Calu3 (cell line): ENCODE results near the gene INO80E. TPM values are rescaled to one million over a fixed set of nuclear protein-coding genes. Genes with fewer than 3 reads are reported as not detected.
"Not testable (repeated sequence)": the region's sequence is repeated elsewhere in the genome, so short reads cannot be mapped to it uniquely, and the experiment has no call there.

Experiments
- BruUV-seq: library from RNA; stranded (reverse); fragments of 400-500 nt; replicated peaks from 2 replicates; lab custom pipeline; 2021; lab: Mats Ljungman, UMichigan
- CTCF ChIA-PET: fragments of 300-600 bp; sonication (Branson Sonifier 250); formaldehyde crosslinking; loops from one replicate; lab custom pipeline; 2022; ENCODE audit warnings: antibody characterized with exemption; lab: Charles Lee
- DNase-seq: peaks from one replicate; pipeline ENCODE4 v3.0.0; 2022
- H3K27ac Mint-ChIP-seq: one replicate; pipeline ENCODE4 v1.8.0; 2022; ENCODE audit warnings: mixed read lengths; ENCODE audit not compliant: unreplicated experiment
- H3K27me3 Mint-ChIP-seq: one replicate; pipeline ENCODE4 v1.8.0; 2022; ENCODE audit warnings: mixed read lengths; ENCODE audit not compliant: unreplicated experiment
- H3K36me3 Mint-ChIP-seq: one replicate; pipeline ENCODE4 v1.8.0; 2022; ENCODE audit warnings: mild to moderate bottlenecking, moderate library complexity, mixed read lengths; ENCODE audit not compliant: insufficient read depth, unreplicated experiment
- H3K4me1 Mint-ChIP-seq: one replicate; pipeline ENCODE4 v1.8.0; 2022; ENCODE audit warnings: mild to moderate bottlenecking, low read depth, mixed read lengths; ENCODE audit not compliant: unreplicated experiment
- H3K4me3 Mint-ChIP-seq: one replicate; pipeline ENCODE4 v1.8.0; 2022; ENCODE audit warnings: mild to moderate bottlenecking, low read depth, moderate library complexity, mixed read lengths; ENCODE audit not compliant: unreplicated experiment
- H3K9me3 Mint-ChIP-seq: one replicate; pipeline ENCODE4 v1.8.0; 2022; ENCODE audit warnings: low read depth, mixed read lengths; ENCODE audit not compliant: unreplicated experiment
- intact Hi-C: fragments of 100-400 bp; cut with micrococcal nuclease; formaldehyde crosslinking; loops from one replicate; pipeline ENCODE4 v1.10.0; 2022; ENCODE audit not compliant: unreplicated experiment
- total RNA-seq: library from RNA; stranded (reverse); gene quantifications from 2 replicates; pipeline ENCODE4 v1.2.3, GENCODE V29; 2022
- TF ChIP-seq, protein P1 (sequence below): fragments of 200-600 bp; IDR thresholded peaks from one replicate; pipeline ENCODE4 v1.8.0; 2022; ENCODE audit warnings: antibody characterized with exemption; ENCODE audit not compliant: unreplicated experiment

Gene INO80E
- total RNA-seq, 1 experiment from 2014 or later, result 107 TPM

GRCh38 chr16:30011714-30012504 lies 15.9 kb downstream of the INO80E start:
- intact Hi-C loops, result no loop called here
- H3K36me3 Mint-ChIP-seq, result peaks cover 49% of the 10 kb centered on the region
- H3K4me1 Mint-ChIP-seq, result peaks cover 7% of the 10 kb centered on the region
- H3K4me3 Mint-ChIP-seq, result peak overlapping the region; percentile 75
- DNase-seq, result no peak
- BruUV-seq, result no TSS peak
- no peaks in the 10 kb centered on the region for H3K9me3 Mint-ChIP-seq
- TF ChIP-seq, protein P1, sequence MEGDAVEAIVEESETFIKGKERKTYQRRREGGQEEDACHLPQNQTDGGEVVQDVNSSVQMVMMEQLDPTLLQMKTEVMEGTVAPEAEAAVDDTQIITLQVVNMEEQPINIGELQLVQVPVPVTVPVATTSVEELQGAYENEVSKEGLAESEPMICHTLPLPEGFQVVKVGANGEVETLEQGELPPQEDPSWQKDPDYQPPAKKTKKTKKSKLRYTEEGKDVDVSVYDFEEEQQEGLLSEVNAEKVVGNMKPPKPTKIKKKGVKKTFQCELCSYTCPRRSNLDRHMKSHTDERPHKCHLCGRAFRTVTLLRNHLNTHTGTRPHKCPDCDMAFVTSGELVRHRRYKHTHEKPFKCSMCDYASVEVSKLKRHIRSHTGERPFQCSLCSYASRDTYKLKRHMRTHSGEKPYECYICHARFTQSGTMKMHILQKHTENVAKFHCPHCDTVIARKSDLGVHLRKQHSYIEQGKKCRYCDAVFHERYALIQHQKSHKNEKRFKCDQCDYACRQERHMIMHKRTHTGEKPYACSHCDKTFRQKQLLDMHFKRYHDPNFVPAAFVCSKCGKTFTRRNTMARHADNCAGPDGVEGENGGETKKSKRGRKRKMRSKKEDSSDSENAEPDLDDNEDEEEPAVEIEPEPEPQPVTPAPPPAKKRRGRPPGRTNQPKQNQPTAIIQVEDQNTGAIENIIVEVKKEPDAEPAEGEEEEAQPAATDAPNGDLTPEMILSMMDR, result no peak
- CTCF ChIA-PET, result interaction anchor here (0.5 to 0.7 kb wide), 2 partner anchors 328 to 335 kb away, joined by 3 read pairs; no protein-coding TSS in a partner anchor
- H3K27me3 Mint-ChIP-seq, result peaks cover 24% of the 10 kb centered on the region
- peak overlapping the region; percentile 74 for H3K27ac Mint-ChIP-seq

DNA sequence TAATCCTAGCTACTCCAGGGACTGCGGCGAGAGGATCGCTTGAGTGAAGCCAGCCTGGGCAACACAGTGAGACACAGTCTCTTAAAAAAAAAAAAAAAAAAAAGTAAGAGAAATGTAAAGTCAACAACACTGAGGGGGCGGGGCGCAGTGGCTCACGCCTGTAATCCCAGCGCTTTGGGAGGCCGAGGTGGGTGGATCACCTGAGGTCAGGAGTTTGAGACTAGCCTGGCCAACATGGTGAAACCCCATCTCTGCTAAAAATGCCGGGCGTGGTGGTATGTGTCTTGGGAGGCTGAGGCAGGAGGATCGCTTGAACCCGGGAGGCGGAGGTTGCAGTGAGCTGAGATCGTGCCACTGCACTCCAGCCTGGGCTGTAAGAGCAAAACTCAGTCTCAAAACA lies 16.6 kb downstream of the INO80E start:
- H3K9me3 Mint-ChIP-seq, H3K4me1 Mint-ChIP-seq, DNase-seq, H3K4me3 Mint-ChIP-seq, intact Hi-C loops, BruUV-seq, H3K27ac Mint-ChIP-seq: not testable (repeated sequence)
- Mint-ChIP-seq H3K27me3 (peaks cover 24% of the 10 kb centered on the region), H3K36me3 (peaks cover 43% of the 10 kb centered on the region)
- CTCF ChIA-PET, result interaction anchor here (0.5 kb wide), 1 partner anchor 329 kb away, joined by 3 read pairs; no protein-coding TSS in a partner anchor

- DNase-seq, H3K9me3 Mint-ChIP-seq, H3K27ac Mint-ChIP-seq, H3K4me3 Mint-ChIP-seq, intact Hi-C loops, H3K4me1 Mint-ChIP-seq, BruUV-seq: not testable (repeated sequence)
- peaks cover 17% of the 10 kb centered on the region for H3K27me3 Mint-ChIP-seq
- CTCF ChIA-PET, result interaction anchor here (0.6 kb wide), 1 partner anchor 42 kb away, joined by 3 read pairs; the partner anchor contains the start of gene TAOK2
- peaks cover 18% of the 10 kb centered on the region for H3K36me3 Mint-ChIP-seq
These were observed 19.4 kb downstream of the INO80E start for GRCh38 chr16:30015450-30015849.

DNA sequence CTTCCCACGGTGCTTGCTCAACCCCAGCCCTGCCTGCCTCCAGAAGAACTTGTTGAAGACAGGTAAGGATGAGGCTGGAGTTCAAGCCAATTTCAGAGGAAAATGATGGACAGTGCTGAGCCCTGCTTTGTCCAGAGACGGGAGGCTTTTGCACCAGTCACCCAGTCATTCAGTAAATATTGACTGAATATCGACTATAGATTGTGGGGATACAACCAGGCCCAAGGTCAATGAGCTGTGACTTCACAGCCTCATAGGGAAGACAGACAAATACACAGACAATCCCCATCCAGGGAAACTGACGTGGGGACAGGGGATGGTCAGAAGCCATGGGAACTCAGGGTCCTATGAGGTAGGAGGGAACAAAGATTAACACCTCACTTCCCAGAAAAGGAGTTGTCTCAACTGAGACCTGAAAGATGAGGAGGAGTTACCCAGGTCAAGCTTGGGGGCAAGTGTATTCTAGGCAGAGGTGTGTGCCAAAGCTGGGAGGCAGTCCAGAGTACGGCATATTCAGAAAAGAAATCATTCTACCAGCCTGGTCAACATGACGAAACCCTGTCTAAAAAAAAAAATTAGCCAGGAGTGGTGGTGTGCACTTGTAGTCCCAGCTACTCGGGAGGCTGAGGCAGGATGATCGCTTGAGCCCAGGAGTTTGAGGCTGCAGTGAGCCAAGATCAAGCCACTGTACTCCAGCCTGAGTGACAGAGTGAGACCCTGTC lies 20.7 kb downstream of the INO80E start:
- Mint-ChIP-seq H3K4me3 (no peak overlapping the region), H3K27me3 (peaks cover 7% of the 10 kb centered on the region), H3K9me3 (no peaks in the 10 kb centered on the region), H3K27ac (no peak overlapping the region), H3K4me1 (peaks cover 14% of the 10 kb centered on the region), H3K36me3 (peaks cover 14% of the 10 kb centered on the region)
- TF ChIP-seq, protein P1, result no peak
- intact Hi-C loops, result no loop called here
- no peak for DNase-seq
- no TSS peak for BruUV-seq
- CTCF ChIA-PET, result interaction anchor here (0.6 kb wide), 1 partner anchor 1708 kb away, joined by 6 read pairs; no protein-coding TSS in a partner anchor

- CTCF ChIA-PET, result interaction anchor here (0.6 kb wide), 1 partner anchor 1708 kb away, joined by 6 read pairs; no protein-coding TSS in a partner anchor
- peaks cover 9% of the 10 kb centered on the region for H3K4me1 Mint-ChIP-seq
- TF ChIP-seq, protein P1, result no peak
- H3K9me3 Mint-ChIP-seq, result no peaks in the 10 kb centered on the region
- no peak overlapping the region for H3K4me3 Mint-ChIP-seq
- no peak for DNase-seq
- peaks cover 2% of the 10 kb centered on the region for H3K27me3 Mint-ChIP-seq
- intact Hi-C loops, result no loop called here
- H3K27ac Mint-ChIP-seq, result no peak overlapping the region
- no TSS peak for BruUV-seq
- H3K36me3 Mint-ChIP-seq, result peaks cover 9% of the 10 kb centered on the region
These were observed 21.2 kb downstream of the INO80E start for GRCh38 chr16:30017277-30017656.

DNA sequence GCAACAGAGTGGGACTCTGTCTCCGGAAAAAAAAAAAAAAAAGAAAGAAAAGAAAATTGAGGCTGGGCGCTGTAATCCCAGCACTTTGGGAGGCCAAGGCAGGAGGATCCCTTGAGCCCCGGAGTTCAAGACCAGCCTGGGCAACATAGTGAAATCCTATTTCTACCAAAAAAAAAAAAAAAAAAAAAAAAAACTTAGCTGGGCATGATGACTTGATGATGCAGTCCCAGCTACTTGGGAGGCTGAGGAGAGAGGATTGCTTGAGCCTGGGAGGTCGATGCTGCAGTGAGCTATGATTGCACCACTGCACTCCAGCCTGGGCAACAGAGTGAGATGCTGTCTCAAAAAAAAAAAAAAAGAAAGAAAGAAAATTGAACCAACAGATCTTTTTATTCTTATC lies 21.9 kb downstream of the INO80E start:
- intact Hi-C loops, H3K36me3 Mint-ChIP-seq, H3K27ac Mint-ChIP-seq, H3K9me3 Mint-ChIP-seq, BruUV-seq, H3K4me1 Mint-ChIP-seq, H3K4me3 Mint-ChIP-seq, DNase-seq, H3K27me3 Mint-ChIP-seq: not testable (repeated sequence)
- CTCF ChIA-PET, result interaction anchor here (0.6 to 0.7 kb wide), 3 partner anchors 58 to 1032 kb away, joined by 3 to 4 read pairs (median 3); no protein-coding TSS in a partner anchor
